Esophagus (tissue), 2 donors: ENCODE data around the gene TACO1. TPM values are rescaled to one million over a fixed set of nuclear protein-coding genes. Genes with fewer than 3 reads are reported as not detected.

Experiments used
- H3K27ac ChIP-seq, 2 donors: one replicate each; pipeline ENCODE4 v1.5.1; 2013; ENCODE audit warnings: low read depth in 2 of 2, mild to moderate bottlenecking in 2 of 2, inconsistent platforms in 1 of 2, low read length in 1 of 2, moderate library complexity in 1 of 2
- H3K27me3 ChIP-seq, 2 donors: one replicate each; pipeline ENCODE4 v1.6.1; 2013; ENCODE audit warnings: low read length in 2 of 2, control low read depth in 1 of 2, mild to moderate bottlenecking in 1 of 2; ENCODE audit not compliant: insufficient read depth in 2 of 2, control insufficient read depth in 1 of 2
- H3K36me3 ChIP-seq, 2 donors: one replicate each; pipeline ENCODE4 v1.6.1; 2013; ENCODE audit warnings: low read length in 1 of 2; ENCODE audit not compliant: control insufficient read depth in 2 of 2, insufficient read depth in 2 of 2
- H3K4me1 ChIP-seq, 2 donors: one replicate each; pipeline ENCODE4 v1.6.1; 2013; ENCODE audit warnings: low read length in 1 of 2; ENCODE audit not compliant: control insufficient read depth in 2 of 2, insufficient read depth in 2 of 2
- H3K4me3 ChIP-seq, 2 donors: one replicate each; pipeline ENCODE4 v1.5.1; 2013; ENCODE audit warnings: low read length in 2 of 2, mild to moderate bottlenecking in 2 of 2, low read depth in 1 of 2, moderate library complexity in 1 of 2
- H3K9me3 ChIP-seq, 2 donors: one replicate each; pipeline ENCODE4 v1.6.1; 2013; ENCODE audit warnings: mild to moderate bottlenecking in 2 of 2, low read depth in 1 of 2, low read length in 1 of 2, moderate library complexity in 1 of 2; ENCODE audit not compliant: control insufficient read depth in 2 of 2, insufficient read depth in 1 of 2
- WGBS, 2 donors: extraction: QIAGEN DNeasy Blood & Tissue Kit; methylation state at CpG; one replicate each; pipeline ENCODE4 v1.1.7; 2013; 5-methylcytosine and 5-hydroxymethylcytosine counted together
- polyA plus RNA-seq, 2 donors: library from polyadenylated mRNA; stranded (reverse); fragments of 200-250 nt; gene quantifications; one replicate each; pipeline ENCODE4 v1.2.3, GENCODE V29; 2013
- donor health status: healthy with polysubstance abuse.
- donor health status: Bipolar disorder and iron deficiency.

The TACO1 gene
- polyA plus RNA-seq, 2 donors: 8.5 to 17.2 TPM

DNA sequence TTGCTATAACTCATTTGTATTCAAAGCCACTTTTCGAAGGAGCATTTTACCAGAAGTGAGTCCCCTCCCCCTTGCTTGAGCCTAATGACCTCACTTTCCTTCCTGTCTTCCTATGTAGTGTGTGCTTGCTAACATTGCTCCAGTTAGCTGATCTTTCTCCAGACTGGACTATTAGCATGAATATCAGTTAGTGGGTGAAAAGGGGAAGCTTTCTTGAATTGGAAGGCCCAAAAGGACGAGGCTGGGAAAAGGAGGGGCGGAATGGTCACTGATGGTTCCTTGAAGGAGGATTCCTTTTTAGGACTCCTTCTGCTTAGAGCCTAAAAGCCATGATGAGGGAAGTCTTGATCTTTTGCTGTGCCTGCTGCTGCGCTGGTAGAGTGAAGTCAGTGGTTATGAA is 33.5 kb downstream of the TACO1 start:
- no peak overlapping the region for H3K4me3 ChIP-seq
- 73 to 79% methylated on average over 4 of the region's 4 CpGs for WGBS, 2 donors
- H3K27ac ChIP-seq: peak overlapping the region in 1 of 2 donors; percentile 51
- H3K9me3 ChIP-seq: no peaks in the 10 kb centered on the region
- no peaks in the 10 kb centered on the region for H3K4me1 ChIP-seq
- no peaks in the 10 kb centered on the region for H3K27me3 ChIP-seq
- H3K36me3 ChIP-seq: peaks cover 10 to 13% of the 10 kb centered on the region in 2 donors

DNA sequence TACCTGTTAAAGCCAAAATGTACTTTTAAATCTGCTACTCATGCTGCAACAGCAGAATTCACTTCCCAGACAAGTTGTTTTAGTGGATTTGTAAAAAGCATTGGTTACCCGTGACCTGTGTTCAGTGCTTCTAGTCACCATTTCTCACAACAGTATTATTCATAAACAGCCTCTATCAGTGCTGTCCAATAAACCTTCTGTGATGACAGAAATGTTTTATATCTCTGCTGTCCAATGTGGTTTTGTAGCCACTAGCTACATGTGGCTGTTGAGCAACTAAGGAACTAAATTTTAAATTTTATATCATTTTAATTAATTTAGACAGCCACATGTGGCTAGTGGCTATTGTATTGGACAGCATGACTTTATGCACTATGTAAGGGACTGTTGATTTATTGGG is 34.1 kb downstream of the TACO1 start:
- Histone ChIP-seq H3K36me3 (peaks cover 10 to 13% of the 10 kb centered on the region in 2 donors), H3K4me3 (no peak overlapping the region), H3K4me1 (no peaks in the 10 kb centered on the region), H3K27ac (no peak overlapping the region), H3K9me3 (no peaks in the 10 kb centered on the region), H3K27me3 (no peaks in the 10 kb centered on the region)
- 83% methylated on average over 1 of the region's 1 CpG for WGBS, 2 donors

GRCh38 chr17:63635290-63635689 is 34.6 kb downstream of the TACO1 start:
- Histone ChIP-seq H3K36me3 (peaks cover 10 to 13% of the 10 kb centered on the region in 2 donors), H3K27ac (no peak overlapping the region), H3K27me3 (no peaks in the 10 kb centered on the region), H3K4me3 (no peak overlapping the region), H3K9me3 (no peaks in the 10 kb centered on the region), H3K4me1 (no peaks in the 10 kb centered on the region)
- 83 to 88% methylated on average over 2 of the region's 2 CpGs for WGBS, 2 donors

- Histone ChIP-seq H3K9me3 (no peaks in the 10 kb centered on the region), H3K27ac (no peak overlapping the region), H3K27me3 (no peaks in the 10 kb centered on the region), H3K36me3 (peaks cover 10 to 13% of the 10 kb centered on the region in 2 donors), H3K4me3 (no peak overlapping the region), H3K4me1 (no peaks in the 10 kb centered on the region)
- WGBS, 2 donors: 74 to 78% methylated on average over 2 of the region's 2 CpGs
Measured at GRCh38 chr17:63635787-63636186, 35.1 kb downstream of the TACO1 start.

DNA sequence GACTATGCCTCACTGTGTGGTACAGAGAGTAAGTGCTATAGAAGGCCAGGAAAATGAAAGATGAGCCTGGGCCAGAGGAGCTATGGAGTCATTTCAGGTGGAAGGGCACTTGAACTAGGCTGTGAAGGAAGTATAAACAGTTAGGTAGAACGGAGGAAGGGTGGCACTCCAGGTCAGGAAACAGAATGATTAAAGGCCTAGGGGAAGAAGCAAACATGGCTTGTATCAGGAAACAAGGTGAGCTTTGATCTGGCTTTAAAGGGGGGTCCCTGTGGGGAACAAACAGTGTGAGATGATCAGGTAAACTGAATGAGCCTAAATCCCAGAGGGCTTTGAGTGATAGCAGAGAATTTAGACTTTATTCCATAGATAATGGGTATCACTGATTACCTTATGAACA is 38.4 kb downstream of the TACO1 start:
- H3K4me1 ChIP-seq: no peaks in the 10 kb centered on the region
- no peaks in the 10 kb centered on the region for H3K9me3 ChIP-seq
- H3K36me3 ChIP-seq: peaks cover 10 to 11% of the 10 kb centered on the region in 2 donors
- H3K27me3 ChIP-seq: no peaks in the 10 kb centered on the region
- no peak overlapping the region for H3K4me3 ChIP-seq
- no peak overlapping the region for H3K27ac ChIP-seq
- 42 to 50% methylated on average over 1 of the region's 1 CpG for WGBS, 2 donors

DNA sequence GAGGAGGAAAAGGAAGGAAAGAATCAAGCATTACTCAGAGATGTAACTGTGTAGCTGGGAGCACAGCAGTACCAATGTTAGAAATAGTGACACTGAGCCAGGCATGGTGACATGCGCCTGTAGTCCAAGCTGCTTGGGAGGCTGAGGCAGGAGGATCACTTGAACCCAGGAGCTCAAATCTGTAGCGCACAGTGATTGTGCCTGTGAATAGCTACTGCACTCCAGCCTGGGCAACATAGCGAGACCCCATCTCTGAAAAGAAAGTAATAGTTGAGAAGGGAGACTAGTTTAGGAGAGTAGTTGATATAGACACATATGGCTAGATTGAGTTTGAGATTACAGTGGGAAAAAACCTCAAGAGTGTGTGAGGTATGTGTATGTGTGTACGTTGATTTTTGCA is 39.3 kb downstream of the TACO1 start:
- 94 to 99% methylated on average over 4 of the region's 4 CpGs for WGBS, 2 donors
- Histone ChIP-seq H3K27ac (no peak overlapping the region), H3K27me3 (no peaks in the 10 kb centered on the region), H3K9me3 (no peaks in the 10 kb centered on the region), H3K36me3 (peaks cover 10 to 11% of the 10 kb centered on the region in 2 donors), H3K4me3 (no peak overlapping the region), H3K4me1 (no peaks in the 10 kb centered on the region)

DNA sequence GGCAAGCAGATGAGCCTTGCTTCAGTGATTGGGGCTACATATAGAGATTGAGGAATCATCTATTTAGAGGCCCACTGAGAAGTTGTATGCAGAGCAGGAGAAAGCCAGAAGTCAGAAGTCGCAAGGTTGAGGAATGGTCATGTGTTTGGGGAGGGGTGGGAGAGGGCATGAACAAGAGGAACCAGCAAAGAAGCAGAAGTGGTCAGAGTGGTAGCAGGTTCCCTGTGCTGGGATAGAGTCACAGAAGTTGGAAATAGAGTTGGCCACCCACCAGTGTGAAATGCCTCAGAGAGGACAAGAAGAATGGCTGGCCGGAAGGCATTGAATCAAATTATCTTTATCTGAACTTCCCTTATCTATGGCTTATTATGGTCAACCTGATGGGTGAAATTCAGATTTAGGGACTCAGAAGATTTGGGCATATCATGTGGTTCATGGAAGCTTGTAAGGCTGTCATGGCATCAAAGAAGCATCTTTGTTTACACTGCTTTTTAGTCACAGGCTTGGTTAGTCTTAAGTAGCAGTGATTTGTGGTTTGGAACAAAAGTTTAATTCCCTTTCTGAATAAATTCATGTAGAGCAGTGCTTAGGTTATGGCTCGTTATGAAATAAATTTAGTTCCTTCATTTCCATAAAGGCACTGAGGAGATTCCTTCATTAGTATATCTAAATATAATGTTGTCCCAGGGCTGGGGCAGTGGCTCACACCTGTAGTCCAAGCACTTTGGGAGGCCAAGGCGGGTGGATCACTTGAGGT is 41.2 kb downstream of the TACO1 start:
- Histone ChIP-seq H3K9me3 (no peaks in the 10 kb centered on the region), H3K4me3 (no peak overlapping the region), H3K4me1 (no peaks in the 10 kb centered on the region), H3K36me3 (peaks cover 5 to 6% of the 10 kb centered on the region in 2 donors), H3K27ac (no peak overlapping the region), H3K27me3 (no peaks in the 10 kb centered on the region)
- WGBS, 2 donors: 85 to 90% methylated on average over 4 of the region's 4 CpGs

- H3K9me3 ChIP-seq: no peaks in the 10 kb centered on the region
- WGBS, 2 donors: 95 to 96% methylated on average over 7 of the region's 7 CpGs
- H3K36me3 ChIP-seq: peaks cover 0 to 14% of the 10 kb centered on the region in 2 donors
- H3K27me3 ChIP-seq: no peaks in the 10 kb centered on the region
- no peak overlapping the region for H3K4me3 ChIP-seq
- no peaks in the 10 kb centered on the region for H3K4me1 ChIP-seq
- H3K27ac ChIP-seq: no peak overlapping the region
Measured at GRCh38 chr17:63644846-63645245, 44.2 kb downstream of the TACO1 start.

DNA sequence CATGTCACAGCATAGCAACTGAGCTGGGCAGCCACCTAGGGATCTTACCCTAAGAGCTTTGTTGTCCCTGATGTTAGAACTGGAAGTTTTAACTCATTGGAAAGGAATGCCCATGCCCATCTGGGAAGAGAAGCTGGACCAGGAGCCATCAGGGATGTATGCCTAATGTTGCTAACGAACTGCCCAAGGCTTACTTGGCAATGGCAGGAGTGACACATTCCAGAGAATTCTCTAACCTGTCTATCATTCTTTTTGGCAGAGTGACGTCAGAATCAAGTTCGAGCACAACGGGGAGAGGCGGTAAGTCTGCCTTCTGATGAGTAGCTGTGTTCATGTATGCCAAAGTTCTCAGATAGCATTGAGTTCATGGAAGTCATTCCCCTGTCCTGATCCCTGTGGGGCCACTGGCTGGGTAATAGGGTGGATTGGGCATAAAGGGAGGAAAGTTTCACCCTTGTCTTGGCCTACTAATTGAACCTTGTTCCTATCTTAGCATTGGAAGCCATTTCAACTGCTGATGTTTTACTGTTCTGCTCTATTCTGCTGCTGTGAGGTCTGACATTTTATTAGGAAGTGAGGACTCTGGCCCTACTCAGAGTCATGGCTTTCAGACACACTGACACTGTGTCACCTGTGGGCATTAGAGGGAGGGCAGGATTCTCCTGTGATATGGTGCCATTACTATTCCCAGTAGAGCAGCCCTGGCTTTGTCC is 45.2 kb downstream of the TACO1 start:
- Histone ChIP-seq H3K4me1 (no peaks in the 10 kb centered on the region), H3K27ac (peak overlapping the region in 1 of 2 donors; percentile 26)

DNA sequence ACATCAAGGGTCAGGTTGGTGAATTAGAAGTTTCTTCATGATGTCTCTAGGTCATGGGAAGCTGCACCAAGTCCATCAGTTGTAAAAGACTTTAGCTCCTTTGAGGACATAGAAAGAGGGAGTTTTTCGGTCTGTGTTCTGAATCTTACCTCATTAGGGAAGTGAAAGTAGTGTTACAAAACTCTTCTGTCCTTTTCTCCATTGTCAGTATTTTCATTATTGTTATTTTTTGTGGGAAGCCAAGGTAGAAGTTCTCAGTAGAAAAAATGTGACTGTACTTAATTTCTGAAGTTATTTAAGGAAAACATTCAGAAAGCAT is 45.8 kb downstream of the TACO1 start:
- 88 to 97% methylated on average over 1 of the region's 1 CpG for WGBS, 2 donors

More for the DNA sequence above, 45.2 kb downstream of the TACO1 start:
- Histone ChIP-seq H3K36me3 (peaks cover 0 to 14% of the 10 kb centered on the region in 2 donors), H3K9me3 (no peaks in the 10 kb centered on the region), H3K27me3 (no peaks in the 10 kb centered on the region), H3K4me3 (no peak overlapping the region)
- 61 to 74% methylated on average over 5 of the region's 5 CpGs for WGBS, 2 donors

More for the DNA sequence above, 45.8 kb downstream of the TACO1 start:
- Histone ChIP-seq H3K4me1 (no peaks in the 10 kb centered on the region), H3K4me3 (no peak overlapping the region), H3K27ac (no peak overlapping the region), H3K36me3 (peaks cover 0 to 14% of the 10 kb centered on the region in 2 donors), H3K27me3 (no peaks in the 10 kb centered on the region), H3K9me3 (no peaks in the 10 kb centered on the region)
